Measurements from ENCODE around the gene SERPINB11.

The SERPINB11 gene

GRCh38 chr18:63747006-63747405 lies 44.2 kb downstream of the SERPINB11 start:
- Histone ChIP-seq H3K9me3 (ENCODE audit: control insufficient read depth, low read length) (no peaks in the 10 kb centered on the region), H3K27me3 (ENCODE audit: control insufficient read depth, insufficient read depth, low read length) (no peaks in the 10 kb centered on the region), H3K4me1 (no peaks in the 10 kb centered on the region), H3K4me3 (ENCODE audit: low read depth, low read length) (no peak overlapping the region), H3K36me3 (ENCODE audit: control insufficient read depth, insufficient read depth, low read length) (no peaks in the 10 kb centered on the region), H3K9ac (no peak overlapping the region), H3K4me2 (ENCODE audit: low read length) (no peak overlapping the region), H2AFZ (no peak overlapping the region), H3K27ac (no peak overlapping the region), H3K79me2 (no peaks in the 10 kb centered on the region)
- no peak for TF ChIP-seq CTCF (IDR thresholded peaks at IDR 0.05)

GRCh38 chr18:63749489-63749888 lies 46.7 kb downstream of the SERPINB11 start:
- TF ChIP-seq CTCF (IDR thresholded peaks at IDR 0.05), result no peak
- no peaks in the 10 kb centered on the region for H3K36me3 ChIP-seq (ENCODE audit: control insufficient read depth, insufficient read depth, low read length)
- H3K27ac ChIP-seq, result no peak overlapping the region
- no peak overlapping the region for H3K9ac ChIP-seq
- no peak overlapping the region for H3K4me3 ChIP-seq (ENCODE audit: low read depth, low read length)
- no peak overlapping the region for H3K4me2 ChIP-seq (ENCODE audit: low read length)
- H3K9me3 ChIP-seq (ENCODE audit: control insufficient read depth, low read length), result no peaks in the 10 kb centered on the region
- H3K79me2 ChIP-seq, result no peaks in the 10 kb centered on the region
- no peaks in the 10 kb centered on the region for H3K27me3 ChIP-seq (ENCODE audit: control insufficient read depth, insufficient read depth, low read length)
- H2AFZ ChIP-seq, result no peak overlapping the region
- H3K4me1 ChIP-seq, result no peaks in the 10 kb centered on the region

- Histone ChIP-seq H2AFZ (no peak overlapping the region), H3K27ac (no peak overlapping the region), H3K36me3 (ENCODE audit: control insufficient read depth, insufficient read depth, low read length) (no peaks in the 10 kb centered on the region), H3K4me1 (no peaks in the 10 kb centered on the region), H3K4me3 (ENCODE audit: low read depth, low read length) (no peak overlapping the region), H3K4me2 (ENCODE audit: low read length) (no peak overlapping the region), H3K9me3 (ENCODE audit: control insufficient read depth, low read length) (no peaks in the 10 kb centered on the region), H3K27me3 (ENCODE audit: control insufficient read depth, insufficient read depth, low read length) (no peaks in the 10 kb centered on the region), H3K9ac (no peak overlapping the region), H3K79me2 (no peaks in the 10 kb centered on the region)
- no peak for TF ChIP-seq CTCF (IDR thresholded peaks at IDR 0.05)
Measured at GRCh38 chr18:63752636-63753035, 49.9 kb downstream of the SERPINB11 start.

GRCh38 chr18:63753676-63754075 lies 50.9 kb downstream of the SERPINB11 start:
- TF ChIP-seq CTCF (IDR thresholded peaks at IDR 0.05), result no peak
- H3K27me3 ChIP-seq (ENCODE audit: control insufficient read depth, insufficient read depth, low read length), result no peaks in the 10 kb centered on the region

GRCh38 chr18:63757541-63757940 lies 54.8 kb downstream of the SERPINB11 start:
- Histone ChIP-seq H3K9ac (no peak overlapping the region), H3K9me3 (ENCODE audit: control insufficient read depth, low read length) (no peaks in the 10 kb centered on the region), H3K36me3 (ENCODE audit: control insufficient read depth, insufficient read depth, low read length) (no peaks in the 10 kb centered on the region), H2AFZ (no peak overlapping the region), H3K4me1 (no peaks in the 10 kb centered on the region), H3K79me2 (no peaks in the 10 kb centered on the region), H3K27ac (no peak overlapping the region), H3K4me2 (ENCODE audit: low read length) (no peak overlapping the region), H3K4me3 (ENCODE audit: low read depth, low read length) (no peak overlapping the region), H3K27me3 (ENCODE audit: control insufficient read depth, insufficient read depth, low read length) (no peaks in the 10 kb centered on the region)
- TF ChIP-seq CTCF (IDR thresholded peaks at IDR 0.05), result no peak

More at GRCh38 chr18:63753676-63754075, 50.9 kb downstream of the SERPINB11 start:
- H3K79me2 ChIP-seq, result no peaks in the 10 kb centered on the region
- no peak overlapping the region for H3K4me2 ChIP-seq (ENCODE audit: low read length)
- no peaks in the 10 kb centered on the region for H3K4me1 ChIP-seq
- H3K27ac ChIP-seq, result no peak overlapping the region
- no peak overlapping the region for H3K4me3 ChIP-seq (ENCODE audit: low read depth, low read length)
- no peak overlapping the region for H3K9ac ChIP-seq
- H3K36me3 ChIP-seq (ENCODE audit: control insufficient read depth, insufficient read depth, low read length), result no peaks in the 10 kb centered on the region
- H3K9me3 ChIP-seq (ENCODE audit: control insufficient read depth, low read length), result no peaks in the 10 kb centered on the region
- no peak overlapping the region for H2AFZ ChIP-seq

Data from parathyroid adenoma (tissue), 2 donors.